Mesendoderm (in vitro differentiated cells): Measurements from ENCODE around the gene ISG20L2.

Experiments
- DNase-seq: peaks from one replicate; pipeline ENCODE4 v3.0.0; 2013
- H2AK5ac ChIP-seq: 2 replicates; pipeline ENCODE4 v1.6.1; 2013; ENCODE audit warnings: low read length, inconsistent platforms
- H2BK120ac ChIP-seq: 2 replicates; pipeline ENCODE4 v1.6.1; 2013; ENCODE audit warnings: low read depth, mild to moderate bottlenecking, low read length, moderate library complexity, mixed read lengths
- H2BK15ac ChIP-seq: replicated peaks from 2 replicates; pipeline ENCODE4 v1.6.1; 2013; ENCODE audit warnings: low read depth, mild to moderate bottlenecking, moderate library complexity
- H2BK5ac ChIP-seq: 2 replicates; pipeline ENCODE4 v1.6.1; 2013; ENCODE audit warnings: low read length, inconsistent platforms
- H3K18ac ChIP-seq: 2 replicates; pipeline ENCODE4 v1.6.1; 2013; ENCODE audit warnings: mild to moderate bottlenecking, low read length, mixed read lengths
- H3K23ac ChIP-seq: one replicate; pipeline ENCODE4 v1.6.1; 2013; ENCODE audit warnings: low read length
- H3K27ac ChIP-seq: 2 replicates; pipeline ENCODE4 v1.5.1; 2013; ENCODE audit warnings: low read depth, mild to moderate bottlenecking, inconsistent platforms, low read length, moderate library complexity
- H3K27me3 ChIP-seq: 2 replicates; pipeline ENCODE4 v1.6.1; 2013; ENCODE audit warnings: low read length, control low read depth, mild to moderate bottlenecking, inconsistent platforms; ENCODE audit not compliant: insufficient read depth, poor library complexity
- H3K36me3 ChIP-seq: 2 replicates; pipeline ENCODE4 v1.6.1; 2013; ENCODE audit warnings: low read length, inconsistent platforms; ENCODE audit not compliant: control insufficient read depth, insufficient read depth
- H3K4ac ChIP-seq: one replicate; pipeline ENCODE4 v1.6.1; 2013; ENCODE audit warnings: low read depth, mild to moderate bottlenecking, low read length, moderate library complexity
- H3K4me1 ChIP-seq: 2 replicates; pipeline ENCODE4 v1.6.1; 2013; ENCODE audit warnings: low read depth, low read length, inconsistent platforms; ENCODE audit not compliant: control insufficient read depth
- H3K4me2 ChIP-seq: 2 replicates; pipeline ENCODE4 v1.6.1; 2013; ENCODE audit warnings: low read length
- H3K4me3 ChIP-seq: 2 replicates; pipeline ENCODE4 v1.5.1; 2013; ENCODE audit warnings: mild to moderate bottlenecking, low read length
- H3K56ac ChIP-seq: one replicate; pipeline ENCODE4 v1.6.1; 2013; ENCODE audit warnings: low read length
- H3K79me1 ChIP-seq: 2 replicates; pipeline ENCODE4 v1.6.1; 2013; ENCODE audit warnings: low read length, inconsistent platforms
- H3K79me2 ChIP-seq: 2 replicates; pipeline ENCODE4 v1.6.1; 2013; ENCODE audit warnings: mild to moderate bottlenecking, low read length; ENCODE audit not compliant: control insufficient read depth, insufficient read depth
- H3K9ac ChIP-seq: 2 replicates; pipeline ENCODE4 v1.6.1; 2013; ENCODE audit warnings: low read length, inconsistent platforms
- H4K5ac ChIP-seq: one replicate; pipeline ENCODE4 v1.6.1; 2013; ENCODE audit warnings: low read length
- H4K8ac ChIP-seq: one replicate; pipeline ENCODE4 v1.6.1; 2013; ENCODE audit warnings: low read depth, mild to moderate bottlenecking, control low read depth, low read length, moderate library complexity
- WGBS: extraction: QIAGEN DNeasy Blood & Tissue Kit; methylation state at CpG from one replicate; pipeline ENCODE4 v1.1.7; 2013; ENCODE audit warnings: low lambda C conversion rate, missing lambda C conversion rate; ENCODE audit not compliant: insufficient coverage; ENCODE audit errors: extremely low coverage; 5-methylcytosine and 5-hydroxymethylcytosine counted together

The ISG20L2 gene

GRCh38 chr1:156703336-156703735 is 25.2 kb downstream of the ISG20L2 start:
- WGBS, result no CpG with 5 or more reads among the region's 4 CpGs
- Histone ChIP-seq H3K27ac (no peak overlapping the region), H3K4me3 (no peak overlapping the region)

GRCh38 chr1:156700736-156701531 is 27.6 kb downstream of the ISG20L2 start:
- peaks cover 3% of the 10 kb centered on the region for H3K79me2 ChIP-seq
- H3K27ac ChIP-seq, result no peak overlapping the region
- H2BK15ac ChIP-seq, result no peak overlapping the region
- H3K4me2 ChIP-seq, result no peak overlapping the region
- H3K27me3 ChIP-seq, result no peaks in the 10 kb centered on the region
- H4K5ac ChIP-seq, result no peak overlapping the region
- peaks cover 12% of the 10 kb centered on the region for H3K4me1 ChIP-seq
- H3K56ac ChIP-seq, result no peak overlapping the region
- H3K79me1 ChIP-seq, result peaks cover 2% of the 10 kb centered on the region
- peaks cover 5% of the 10 kb centered on the region for H3K36me3 ChIP-seq
- H2AK5ac ChIP-seq, result no peak overlapping the region
- no peak overlapping the region for H3K4me3 ChIP-seq
- H3K18ac ChIP-seq, result no peak overlapping the region
- H3K9ac ChIP-seq, result no peak overlapping the region
- no peak overlapping the region for H2BK120ac ChIP-seq
- DNase-seq, result no peak
- H3K23ac ChIP-seq, result no peak overlapping the region
- H3K4ac ChIP-seq, result no peak overlapping the region
- WGBS, result no CpG with 5 or more reads among the region's 8 CpGs
- no peak overlapping the region for H2BK5ac ChIP-seq
- H4K8ac ChIP-seq, result no peak overlapping the region

More at GRCh38 chr1:156703336-156703735, 25.2 kb downstream of the ISG20L2 start:
- Histone ChIP-seq H3K56ac (peak overlapping the region; percentile 53), H2BK5ac (no peak overlapping the region), H3K9ac (peak overlapping the region; percentile 60), H2AK5ac (no peak overlapping the region), H3K18ac (no peak overlapping the region), H3K4me2 (peak overlapping the region; percentile 7), H3K4me1 (peaks cover 23% of the 10 kb centered on the region), H3K36me3 (peaks cover 5% of the 10 kb centered on the region), H2BK15ac (no peak overlapping the region), H4K5ac (no peak overlapping the region), H4K8ac (no peak overlapping the region), H3K79me2 (peaks cover 3% of the 10 kb centered on the region), H3K27me3 (no peaks in the 10 kb centered on the region), H2BK120ac (no peak overlapping the region), H3K23ac (no peak overlapping the region), H3K79me1 (peaks cover 2% of the 10 kb centered on the region), H3K4ac (no peak overlapping the region)
- DNase-seq, result no peak

GRCh38 chr1:156698995-156699394 is 29.6 kb downstream of the ISG20L2 start:
- Histone ChIP-seq H3K56ac (no peak overlapping the region), H4K8ac (no peak overlapping the region), H2BK15ac (no peak overlapping the region), H4K5ac (no peak overlapping the region), H3K9ac (no peak overlapping the region), H3K4me2 (no peak overlapping the region), H3K18ac (no peak overlapping the region), H3K27ac (no peak overlapping the region), H2BK5ac (no peak overlapping the region), H2AK5ac (no peak overlapping the region), H3K79me2 (peaks cover 2% of the 10 kb centered on the region), H2BK120ac (no peak overlapping the region), H3K27me3 (no peaks in the 10 kb centered on the region), H3K4ac (no peak overlapping the region), H3K4me1 (peaks cover 11% of the 10 kb centered on the region), H3K36me3 (peaks cover 5% of the 10 kb centered on the region), H3K4me3 (no peak overlapping the region), H3K79me1 (peaks cover 2% of the 10 kb centered on the region), H3K23ac (no peak overlapping the region)
- no peak for DNase-seq
- no CpG with 5 or more reads among the region's 1 CpG for WGBS

- H3K18ac ChIP-seq, result no peak overlapping the region
- H4K8ac ChIP-seq, result no peak overlapping the region
- no peaks in the 10 kb centered on the region for H3K79me1 ChIP-seq
- no peak overlapping the region for H2AK5ac ChIP-seq
- no peak overlapping the region for H3K27ac ChIP-seq
- DNase-seq, result no peak
- H3K23ac ChIP-seq, result no peak overlapping the region
- H2BK120ac ChIP-seq, result no peak overlapping the region
- H2BK5ac ChIP-seq, result no peak overlapping the region
- no peak overlapping the region for H3K4me2 ChIP-seq
- no peaks in the 10 kb centered on the region for H3K79me2 ChIP-seq
- WGBS, result no CpG with 5 or more reads among the region's 8 CpGs
- no peak overlapping the region for H3K4ac ChIP-seq
- H3K56ac ChIP-seq, result no peak overlapping the region
- H4K5ac ChIP-seq, result no peak overlapping the region
- H2BK15ac ChIP-seq, result no peak overlapping the region
- H3K36me3 ChIP-seq, result peaks cover 5% of the 10 kb centered on the region
- H3K4me3 ChIP-seq, result no peak overlapping the region
- peaks cover 13% of the 10 kb centered on the region for H3K4me1 ChIP-seq
- no peaks in the 10 kb centered on the region for H3K27me3 ChIP-seq
- H3K9ac ChIP-seq, result no peak overlapping the region
Observed at GRCh38 chr1:156697481-156697880, 31.1 kb downstream of the ISG20L2 start.

GRCh38 chr1:156696755-156697154 is 31.8 kb downstream of the ISG20L2 start:
- H3K4me3 ChIP-seq, result no peak overlapping the region
- WGBS, result no CpG with 5 or more reads among the region's 8 CpGs
- no peak overlapping the region for H3K18ac ChIP-seq
- H3K4ac ChIP-seq, result no peak overlapping the region
- DNase-seq, result no peak
- peaks cover 5% of the 10 kb centered on the region for H3K36me3 ChIP-seq
- no peak overlapping the region for H2AK5ac ChIP-seq
- H4K5ac ChIP-seq, result no peak overlapping the region
- H3K27me3 ChIP-seq, result no peaks in the 10 kb centered on the region
- no peak overlapping the region for H3K23ac ChIP-seq
- no peak overlapping the region for H4K8ac ChIP-seq
- no peak overlapping the region for H2BK120ac ChIP-seq
- no peak overlapping the region for H3K27ac ChIP-seq
- H3K9ac ChIP-seq, result no peak overlapping the region
- H3K4me1 ChIP-seq, result peaks cover 18% of the 10 kb centered on the region
- H3K79me1 ChIP-seq, result no peaks in the 10 kb centered on the region
- H3K4me2 ChIP-seq, result no peak overlapping the region
- H2BK5ac ChIP-seq, result no peak overlapping the region
- H3K56ac ChIP-seq, result no peak overlapping the region
- no peak overlapping the region for H2BK15ac ChIP-seq
- H3K79me2 ChIP-seq, result no peaks in the 10 kb centered on the region

GRCh38 chr1:156694690-156694962 is 33.9 kb downstream of the ISG20L2 start:
- Histone ChIP-seq H2BK120ac (peak overlapping the region; percentile 9), H3K4me1 (peaks cover 31% of the 10 kb centered on the region), H4K5ac (no peak overlapping the region), H3K79me1 (no peaks in the 10 kb centered on the region), H3K23ac (no peak overlapping the region), H3K27ac (peak overlapping the region; percentile 69), H4K8ac (no peak overlapping the region), H3K56ac (peak overlapping the region; percentile 92), H3K4ac (no peak overlapping the region), H3K18ac (peak overlapping the region; percentile 64), H3K4me3 (no peak overlapping the region), H2BK15ac (no peak overlapping the region), H2AK5ac (no peak overlapping the region), H3K4me2 (no peak overlapping the region), H3K9ac (peak overlapping the region; percentile 75), H3K79me2 (no peaks in the 10 kb centered on the region), H3K36me3 (peaks cover 3% of the 10 kb centered on the region), H2BK5ac (peak overlapping the region; percentile 76), H3K27me3 (no peaks in the 10 kb centered on the region)
- no CpG with 5 or more reads among the region's 5 CpGs for WGBS
- DNase-seq, result no peak
